ENCODE results near the gene OR2T33.

Gene OR2T33

GRCh38 chr1:248225537-248225936, 52.2 kb downstream of the OR2T33 start:
- no peak for ATAC-seq (replicated peaks)
- Mint-ChIP-seq H3K4me1 (no peaks in the 10 kb centered on the region), H3K36me3 (no peaks in the 10 kb centered on the region), H3K27ac (no peak overlapping the region), H3K27me3 (peaks cover 5 to 9% of the 10 kb centered on the region in 2 donors), H3K4me3 (no peak overlapping the region), H3K9me3 (peaks cover 0 to 4% of the 10 kb centered on the region in 2 donors)
- DNase-seq: no peak
